Heart right ventricle (tissue), 16 donors: Measurements from ENCODE around the gene KCNJ18. TPM values are rescaled to one million over a fixed set of nuclear protein-coding genes. Genes with fewer than 3 reads are reported as not detected.
"Not testable (repeated sequence)": the region's sequence is repeated elsewhere in the genome, so short reads cannot be mapped to it uniquely, and the experiment has no call there.

Source experiments
- ATAC-seq, 8 donors: fragments of 200-7000 bp; cut with Tn5 transposase; one replicate each; pipeline ENCODE4 v1.9.1; 2020; ENCODE audit warnings: mild to moderate bottlenecking in 8 of 8, moderate library complexity in 8 of 8, moderate number of reproducible peaks in 1 of 8
- DNase-seq, 2 donors: peaks; one replicate each; pipeline ENCODE4 v3.0.0-alpha.2; 2020
- H3K27ac ChIP-seq, 10 donors: fragments of 200-600 bp; sonication (generic) in 2 of 10; one replicate each; pipeline versions ENCODE4 v1.5.0 to v1.8.0; 2020 to 2022; ENCODE audit warnings: mild to moderate bottlenecking in 3 of 10
- H3K27me3 ChIP-seq, 7 donors: fragments of 200-600 bp; one replicate each; pipeline ENCODE4 v1.8.0; 2021 to 2022; ENCODE audit warnings: mild to moderate bottlenecking in 2 of 7
- H3K36me3 ChIP-seq, 9 donors: fragments of 200-600 bp; sonication (generic) in 1 of 9; one replicate each; pipeline versions ENCODE4 v1.5.0 to v1.8.0; 2020 to 2022; ENCODE audit warnings: mild to moderate bottlenecking in 2 of 9
- H3K4me1 ChIP-seq, 9 donors: fragments of 200-600 bp; sonication (generic) in 1 of 9; one replicate each; pipeline versions ENCODE4 v1.5.0 to v1.8.0; 2020 to 2022; ENCODE audit warnings: mild to moderate bottlenecking in 4 of 9
- H3K4me3 ChIP-seq, 10 donors: fragments of 200-600 bp; sonication (generic) in 2 of 10; one replicate each; pipeline versions ENCODE4 v1.5.0 to v1.8.0; 2020 to 2022; ENCODE audit warnings: mild to moderate bottlenecking in 7 of 10, moderate library complexity in 2 of 10
- H3K9me3 ChIP-seq, 11 donors: fragments of 200-600 bp in 10 of 11; sonication (generic) in 2 of 11; one replicate each; pipeline versions ENCODE4 v1.5.0 to v1.8.0; 2013 to 2022; ENCODE audit warnings: mild to moderate bottlenecking in 2 of 11, control low read depth in 1 of 11, moderate library complexity in 1 of 11
- CTCF ChIP-seq, 9 donors: fragments of 200-600 bp; sonication (generic) in 2 of 9; IDR thresholded peaks; one replicate each; pipeline versions ENCODE4 v1.5.0 to v1.8.0; 2021 to 2022; ENCODE audit warnings: antibody characterized with exemption in 9 of 9, mild to moderate bottlenecking in 5 of 9, moderate library complexity in 1 of 9
- WGBS, 2 donors: extraction: QIAGEN DNeasy Blood & Tissue Kit; methylation state at CpG; one replicate each; pipeline ENCODE4 v1.1.7; 2013; ENCODE audit warnings: inconsistent platforms in 1 of 2; 5-methylcytosine and 5-hydroxymethylcytosine counted together
- intact Hi-C, 10 donors: fragments of 100-400 bp; cut with DNase I; formaldehyde crosslinking; loops; one replicate each; pipeline versions ENCODE4 v1.11.1 to v1.14.2; 2022
- polyA plus RNA-seq, 2 donors: library from polyadenylated mRNA; stranded (reverse); fragments of 200-250 nt; gene quantifications; one replicate each; pipeline ENCODE4 v1.2.3, GENCODE V29; 2013
- total RNA-seq, 10 donors: library from RNA; stranded (reverse); fragmentation: NEBNext Ultra II Directional in 3 of 10; extraction: Animal tissue kit (Norgen Biotek cat#: 25700) in 3 of 10; gene quantifications; one replicate each; pipeline versions ENCODE4 v1.2.1 to v1.2.4, GENCODE V29; 2021 to 2023
- donor health status: Arrhythmogenic right ventricular cardiomyopathy.
- donor health status: ischemic (EF 13 %, LVEDD 7.1; RV severe dilation, severe dysfunction).
- donor health status: healthy with polysubstance abuse.
- donor health status: DM: no; HTN: yes; CAD: no.
- donor health status: DM: no; HTN: no; CAD: no.
- donor health status: ischemic (EF 25% LVEDD 6.9; RV normal size, moderate dysfunction).
- donor health status: ischemic (EF 25% LVEDD 5.7; RV mildly dilated, moderate dysfunction).
- donor health status: healthy.
- donor health status: DM: yes; HTN: yes; CAD: no.
- donor health status: Ischemic cardiomyopathy.
- donor health status: ischemic (EF 35%, LVEDD 5.7; RV mildly dilated, moderate dysfunction).
- donor health status: nonischemic (EF 11% LVEDD 7.7; RV severe dilation, severe dysfunction).
- donor health status: DM: yes; HTN: yes; CAD: no.
- donor health status: PGD.
- donor health status: ischemic (EF 29% LVEDD 5.4; RV normal size, mild dysfunction).
- donor health status: nonischemic (EF 23%, LVEDD 6.1; RV moderate dilation, normal function).

KCNJ18 gene
- total and polyA plus RNA-seq, 12 donors = not detected

DNA sequence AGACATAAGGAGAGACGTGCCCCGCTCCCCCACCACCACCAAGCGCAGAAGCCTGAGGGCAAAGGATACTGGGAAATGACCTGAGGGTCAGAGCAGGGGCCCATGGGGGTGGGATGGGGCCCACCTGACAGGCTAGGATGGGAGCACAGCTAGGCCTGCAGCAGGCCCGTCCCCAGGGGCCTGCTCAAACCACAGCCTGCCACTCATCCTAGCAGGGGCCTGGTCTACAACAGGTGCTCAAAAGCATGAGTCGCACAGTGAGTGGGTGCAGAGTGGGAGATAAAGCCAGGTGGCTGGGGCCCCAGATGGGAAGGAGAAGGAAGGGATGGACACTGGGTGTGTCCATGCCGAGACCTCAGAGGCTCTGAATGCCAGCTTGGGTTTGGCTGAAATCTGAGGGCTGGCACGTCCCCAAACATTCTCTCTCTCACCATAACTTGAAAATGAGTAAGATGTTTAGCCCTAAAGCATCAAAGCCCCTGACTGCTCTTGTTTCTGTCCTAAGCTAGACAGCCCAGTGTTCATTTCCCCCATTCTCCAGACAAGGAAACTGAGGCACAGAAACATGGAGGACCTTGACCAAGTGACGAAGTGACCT lies 46.7 kb downstream of the KCNJ18 start:
- 73 to 82% methylated on average over 4 of the region's 8 CpGs for WGBS, 2 donors
- not testable (repeated sequence) for DNase-seq

GRCh38 chr17:21739485-21739884 lies 47.2 kb downstream of the KCNJ18 start:
- intact Hi-C loops, ATAC-seq, H3K9me3 ChIP-seq, H3K27me3 ChIP-seq, H3K4me1 ChIP-seq, DNase-seq, H3K27ac ChIP-seq, H3K4me3 ChIP-seq, H3K36me3 ChIP-seq: not testable (repeated sequence)
- 70 to 79% methylated on average over 4 of the region's 7 CpGs for WGBS, 2 donors

More for the DNA sequence above, 46.7 kb downstream of the KCNJ18 start:
- ATAC-seq, H3K27me3 ChIP-seq, H3K9me3 ChIP-seq, H3K27ac ChIP-seq, H3K4me3 ChIP-seq, H3K36me3 ChIP-seq, intact Hi-C loops, H3K4me1 ChIP-seq: not testable (repeated sequence)

DNA sequence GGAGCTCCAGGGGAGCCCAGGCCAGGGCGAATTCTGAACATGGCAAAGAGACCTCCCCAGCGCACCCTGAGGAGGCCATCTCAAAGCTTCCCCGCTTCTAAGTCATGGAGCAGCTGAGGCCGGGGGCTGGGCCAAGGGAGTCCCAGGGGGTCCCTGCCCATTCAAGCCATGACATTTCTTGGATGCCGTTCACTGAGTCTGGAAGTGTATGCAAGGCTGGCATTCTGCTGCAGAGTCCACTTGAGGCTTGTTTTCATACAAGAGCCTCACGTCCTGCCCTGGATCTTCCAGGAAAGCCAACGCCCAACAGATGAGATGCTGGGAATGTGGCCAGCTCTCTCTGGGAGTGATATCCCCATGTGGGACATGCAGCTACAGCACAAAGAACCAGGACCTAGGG lies 48.5 kb downstream of the KCNJ18 start:
- H3K27me3 ChIP-seq, H3K4me3 ChIP-seq, H3K4me1 ChIP-seq, H3K27ac ChIP-seq, intact Hi-C loops, H3K9me3 ChIP-seq, H3K36me3 ChIP-seq, DNase-seq: not testable (repeated sequence)
- ATAC-seq = peak in 5 of 8 donors; percentile 21 to 55 (median 36)
- WGBS, 2 donors = 42 to 51% methylated on average over 6 to 7 of the region's 7 CpGs

DNA sequence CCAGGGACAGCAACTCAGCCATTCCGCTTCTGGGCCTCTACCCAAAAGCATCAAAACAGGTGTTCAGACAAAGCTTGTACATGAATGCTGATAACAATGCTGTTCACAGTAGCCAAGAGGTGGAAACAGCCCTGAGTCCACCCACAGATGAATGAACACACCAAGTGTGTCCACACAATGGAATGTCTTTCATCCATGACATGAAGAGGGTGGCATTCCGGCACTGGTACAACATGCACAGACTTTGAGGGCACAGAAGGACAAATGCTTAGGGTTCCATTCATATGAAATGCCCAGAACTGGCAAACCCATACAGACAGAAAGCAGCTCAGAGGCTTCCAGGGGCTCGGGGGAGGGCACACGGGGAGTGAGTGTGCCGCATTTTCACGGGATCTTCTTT lies 49.2 kb downstream of the KCNJ18 start:
- H3K27ac ChIP-seq, H3K27me3 ChIP-seq, intact Hi-C loops, DNase-seq, H3K4me1 ChIP-seq, H3K4me3 ChIP-seq, H3K9me3 ChIP-seq, H3K36me3 ChIP-seq: not testable (repeated sequence)
- peak in 6 of 8 donors; percentile 13 to 72 (median 44) for ATAC-seq
- WGBS, 2 donors = no CpG with 5 or more reads among the region's 6 CpGs

- no peak overlapping the region for H3K4me3 ChIP-seq
- H3K9me3 ChIP-seq = no peaks in the 10 kb centered on the region
- DNase-seq (no peak), ATAC-seq (no peak)
- no peak for TF ChIP-seq CTCF (IDR thresholded peaks at IDR 0.05)
- H3K36me3 ChIP-seq = no peaks in the 10 kb centered on the region
- no peak overlapping the region for H3K27ac ChIP-seq
- intact Hi-C loops = no loop called here
- peaks cover 0 to 3% (median 0%) of the 10 kb centered on the region in 7 donors for H3K27me3 ChIP-seq
- no peaks in the 10 kb centered on the region for H3K4me1 ChIP-seq
- 62 to 66% methylated on average over 12 to 13 of the region's 13 CpGs for WGBS, 2 donors
Observed at GRCh38 chr17:21742326-21742725, 50.0 kb downstream of the KCNJ18 start.

GRCh38 chr17:21744151-21744550 lies 51.8 kb downstream of the KCNJ18 start:
- H3K4me3 ChIP-seq, H3K36me3 ChIP-seq, DNase-seq, ATAC-seq, H3K4me1 ChIP-seq, intact Hi-C loops, H3K27me3 ChIP-seq, H3K27ac ChIP-seq, H3K9me3 ChIP-seq: not testable (repeated sequence)
- 31% methylated on average over 2 of the region's 3 CpGs; no CpG with 5 or more reads in 1 of the 2 donors for WGBS, 2 donors

DNA sequence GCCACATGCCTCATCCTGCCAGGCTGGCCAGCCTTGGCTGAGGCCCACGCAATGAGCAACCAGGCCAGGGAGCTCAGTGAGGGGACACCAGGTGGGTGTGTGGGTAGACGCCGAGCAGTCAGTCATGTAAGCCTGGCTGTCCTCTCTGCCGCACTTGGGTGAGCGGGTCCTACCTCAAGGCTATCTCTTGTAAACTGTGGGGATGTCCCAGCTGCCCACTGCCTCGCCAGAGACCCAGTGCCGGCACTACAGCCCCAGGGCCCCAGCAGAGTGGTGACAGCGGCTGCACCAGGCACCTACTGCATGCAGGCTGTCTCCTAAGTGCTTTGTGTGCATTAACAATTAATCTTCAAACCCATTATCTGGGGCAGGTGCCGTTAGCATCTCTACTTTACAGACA lies 52.3 kb downstream of the KCNJ18 start:
- H3K4me3 ChIP-seq, H3K4me1 ChIP-seq, H3K27ac ChIP-seq, DNase-seq, ATAC-seq, H3K36me3 ChIP-seq, H3K27me3 ChIP-seq, intact Hi-C loops, H3K9me3 ChIP-seq: not testable (repeated sequence)
- 39 to 53% methylated on average over 3 of the region's 9 CpGs for whole genome bisulfite sequencing, 2 donors

DNA sequence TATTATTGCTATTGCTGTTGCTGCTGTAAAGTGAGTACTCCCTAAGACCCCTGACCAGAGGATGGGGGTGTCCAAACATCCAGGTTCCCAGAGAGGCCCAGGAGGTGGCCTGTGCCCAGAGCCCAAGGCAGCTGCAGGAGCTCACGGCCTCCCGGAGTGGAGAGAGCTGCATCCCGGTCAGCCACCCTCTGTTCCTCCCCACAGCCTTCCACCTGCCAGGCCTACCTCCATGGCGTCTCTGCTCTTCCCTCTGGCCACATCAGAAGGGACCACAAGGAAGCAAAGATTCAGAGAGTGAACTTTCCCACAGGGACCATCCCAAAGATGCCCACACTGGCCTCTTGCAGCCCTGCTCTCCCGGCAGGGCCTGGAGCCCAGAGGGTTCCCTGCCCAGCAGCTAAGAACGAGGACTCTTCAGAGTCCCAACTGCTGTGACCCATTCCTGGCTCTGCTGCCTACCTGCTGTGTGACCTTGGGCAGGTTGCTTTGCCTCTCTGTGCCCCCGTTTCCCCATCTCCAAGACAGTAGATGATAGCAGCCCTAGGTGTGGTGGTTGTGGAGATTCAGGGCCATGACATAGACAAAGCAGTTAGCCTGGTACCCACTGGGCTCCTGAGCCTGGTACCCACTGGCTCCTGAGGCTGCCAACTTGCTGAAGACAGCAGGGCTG lies 53.2 kb downstream of the KCNJ18 start:
- H3K4me3 ChIP-seq, H3K4me1 ChIP-seq, H3K27ac ChIP-seq, intact Hi-C loops, H3K36me3 ChIP-seq, H3K9me3 ChIP-seq, DNase-seq, ATAC-seq, H3K27me3 ChIP-seq: not testable (repeated sequence)
- WGBS, 2 donors = 58 to 59% methylated on average over 7 of the region's 7 CpGs

- H3K27me3 ChIP-seq, DNase-seq, intact Hi-C loops, H3K4me3 ChIP-seq, H3K9me3 ChIP-seq, H3K4me1 ChIP-seq, H3K36me3 ChIP-seq, ATAC-seq, H3K27ac ChIP-seq: not testable (repeated sequence)
- 67 to 74% methylated on average over 3 of the region's 3 CpGs for WGBS, 2 donors
Observed at GRCh38 chr17:21746415-21746814, 54.1 kb downstream of the KCNJ18 start.

- H3K9me3 ChIP-seq, H3K4me3 ChIP-seq, ATAC-seq, H3K4me1 ChIP-seq, H3K36me3 ChIP-seq, H3K27me3 ChIP-seq, intact Hi-C loops, H3K27ac ChIP-seq, DNase-seq: not testable (repeated sequence)
- 73 to 81% methylated on average over 8 of the region's 8 CpGs for WGBS, 2 donors
Observed at GRCh38 chr17:21747195-21747915, 55.0 kb downstream of the KCNJ18 start.
